Activated naive CD8-positive, alpha-beta T cell treated with anti-CD3 and anti-CD28 coated beads, Interleukin-2, amount 50 U/mL, for 16 hours (primary cell): ENCODE measurements around the gene UBE2E1.
A peak's percentile ranks its signal among the peaks of the same experiment; 100 is the strongest.
"Not testable (repeated sequence)": the region's sequence is repeated elsewhere in the genome, so short reads cannot be mapped to it uniquely, and the experiment has no call there.

ENCODE experiments used
- DNase-seq: peaks from one replicate; pipeline ENCODE4 v3.0.0-alpha.2; 2020; ENCODE audit warnings: low read depth, low spot score

The UBE2E1 gene

GRCh38 chr3:23916886-23917678, 111.3 kb downstream of the UBE2E1 start, which contains the start of the genes NKIRAS1 and RPL15:
NKIRAS1 (minus strand) TSS chr3:23916990; CDS start chr3:23910904, 6,086 bp downstream.
RPL15 (plus strand) TSS chr3:23917132; CDS start chr3:23917860, 728 bp downstream.
- peak; percentile 95 for DNase-seq

- DNase-seq: peak; percentile 59
Observed at GRCh38 chr3:23917679-23918303, 112.0 kb downstream of the UBE2E1 start.

- not testable (repeated sequence) for DNase-seq
Observed at GRCh38 chr3:23918331-23918730, 112.6 kb downstream of the UBE2E1 start.

- DNase-seq: no peak
Observed at GRCh38 chr3:23919628-23920027, 113.9 kb downstream of the UBE2E1 start.

GRCh38 chr3:23920151-23920655, 114.4 kb downstream of the UBE2E1 start:
- DNase-seq: no peak

GRCh38 chr3:23921052-23921511, 115.3 kb downstream of the UBE2E1 start:
- no peak for DNase-seq

- no peak for DNase-seq
Observed at GRCh38 chr3:23923786-23924185, 118.0 kb downstream of the UBE2E1 start.

- DNase-seq: no peak
Observed at GRCh38 chr3:23926246-23926645, 120.5 kb downstream of the UBE2E1 start.

- DNase-seq: no peak
Observed at GRCh38 chr3:23926736-23927135, 121.0 kb downstream of the UBE2E1 start.

- DNase-seq: no peak
Observed at GRCh38 chr3:23928524-23928923, 122.8 kb downstream of the UBE2E1 start.

GRCh38 chr3:23931597-23931996, 125.8 kb downstream of the UBE2E1 start:
- DNase-seq: no peak

GRCh38 chr3:23932571-23932970, 126.8 kb downstream of the UBE2E1 start:
- DNase-seq: no peak

- no peak for DNase-seq
Observed at GRCh38 chr3:23934253-23934652, 128.5 kb downstream of the UBE2E1 start.

- no peak for DNase-seq
Observed at GRCh38 chr3:23937296-23937695, 131.5 kb downstream of the UBE2E1 start.

- DNase-seq: no peak
Observed at GRCh38 chr3:23938688-23939087, 132.9 kb downstream of the UBE2E1 start.

- no peak for DNase-seq
Observed at GRCh38 chr3:23940775-23941174, 135.0 kb downstream of the UBE2E1 start.
